Calu3 (cell line): ENCODE measurements around the gene RPA1. TPM values are rescaled to one million over a fixed set of nuclear protein-coding genes. Genes with fewer than 3 reads are reported as not detected.

Source experiments
- BruUV-seq: library from RNA; stranded (reverse); fragments of 400-500 nt; replicated peaks from 2 replicates; lab custom pipeline; 2021; lab: Mats Ljungman, UMichigan
- CTCF ChIA-PET: fragments of 300-600 bp; sonication (Branson Sonifier 250); formaldehyde crosslinking; loops from one replicate; lab custom pipeline; 2022; ENCODE audit warnings: antibody characterized with exemption; lab: Charles Lee
- DNase-seq: peaks from one replicate; pipeline ENCODE4 v3.0.0; 2022
- H3K27ac Mint-ChIP-seq: one replicate; pipeline ENCODE4 v1.8.0; 2022; ENCODE audit warnings: mixed read lengths; ENCODE audit not compliant: unreplicated experiment
- H3K27me3 Mint-ChIP-seq: one replicate; pipeline ENCODE4 v1.8.0; 2022; ENCODE audit warnings: mixed read lengths; ENCODE audit not compliant: unreplicated experiment
- H3K36me3 Mint-ChIP-seq: one replicate; pipeline ENCODE4 v1.8.0; 2022; ENCODE audit warnings: mild to moderate bottlenecking, moderate library complexity, mixed read lengths; ENCODE audit not compliant: insufficient read depth, unreplicated experiment
- H3K4me1 Mint-ChIP-seq: one replicate; pipeline ENCODE4 v1.8.0; 2022; ENCODE audit warnings: mild to moderate bottlenecking, low read depth, mixed read lengths; ENCODE audit not compliant: unreplicated experiment
- H3K4me3 Mint-ChIP-seq: one replicate; pipeline ENCODE4 v1.8.0; 2022; ENCODE audit warnings: mild to moderate bottlenecking, low read depth, moderate library complexity, mixed read lengths; ENCODE audit not compliant: unreplicated experiment
- H3K9me3 Mint-ChIP-seq: one replicate; pipeline ENCODE4 v1.8.0; 2022; ENCODE audit warnings: low read depth, mixed read lengths; ENCODE audit not compliant: unreplicated experiment
- intact Hi-C: fragments of 100-400 bp; cut with micrococcal nuclease; formaldehyde crosslinking; loops from one replicate; pipeline ENCODE4 v1.10.0; 2022; ENCODE audit not compliant: unreplicated experiment
- total RNA-seq: library from RNA; stranded (reverse); gene quantifications from 2 replicates; pipeline ENCODE4 v1.2.3, GENCODE V29; 2022
- TF ChIP-seq, protein P1 (sequence below): fragments of 200-600 bp; IDR thresholded peaks from one replicate; pipeline ENCODE4 v1.8.0; 2022; ENCODE audit warnings: antibody characterized with exemption; ENCODE audit not compliant: unreplicated experiment

RPA1 gene
- total RNA-seq, 1 experiment from 2014 or later = 87.5 TPM

DNA sequence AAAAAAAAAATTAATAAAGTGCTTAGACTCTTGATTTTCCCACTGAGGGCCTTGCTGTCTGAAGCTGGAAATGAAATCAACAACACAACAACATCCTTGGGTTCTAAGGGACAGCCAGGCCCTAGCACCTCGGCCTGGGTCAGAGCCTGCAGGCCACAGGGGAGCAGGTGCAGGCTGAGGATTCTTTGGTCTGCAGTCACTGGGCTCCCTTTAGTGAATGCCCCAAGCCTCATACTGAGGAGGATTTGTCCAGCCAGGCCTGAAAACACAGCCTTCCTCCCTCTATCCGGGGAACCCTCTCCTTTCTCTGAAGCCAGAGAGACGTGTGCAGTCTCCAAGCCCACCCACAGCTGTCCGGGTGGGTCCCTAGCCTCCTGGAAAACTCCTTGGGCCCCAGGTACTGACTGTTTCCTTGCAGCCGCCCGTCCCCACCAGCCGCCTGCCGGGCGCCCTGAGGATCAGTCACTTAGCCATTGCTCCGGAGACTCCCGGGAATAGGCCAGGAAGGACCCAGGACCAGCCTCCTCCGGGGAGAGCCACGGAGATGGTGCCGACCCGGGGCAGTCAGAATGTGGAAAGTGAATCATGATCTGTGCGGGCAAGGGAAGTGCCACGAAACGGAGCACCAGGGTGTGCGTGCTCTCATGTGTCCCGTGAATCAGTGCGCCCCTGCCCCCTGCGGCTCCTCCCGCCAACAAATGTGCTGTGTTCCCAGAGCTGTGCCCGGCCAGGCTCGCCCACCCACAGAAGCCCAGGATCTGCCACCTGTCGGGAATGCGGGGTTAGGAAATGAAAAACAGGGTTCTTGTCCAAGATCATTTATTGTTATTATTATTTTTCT lies 104.3 kb downstream of the RPA1 start:
- no peaks in the 10 kb centered on the region for H3K9me3 Mint-ChIP-seq
- CTCF ChIA-PET = no interaction called here
- TF ChIP-seq, protein P1, sequence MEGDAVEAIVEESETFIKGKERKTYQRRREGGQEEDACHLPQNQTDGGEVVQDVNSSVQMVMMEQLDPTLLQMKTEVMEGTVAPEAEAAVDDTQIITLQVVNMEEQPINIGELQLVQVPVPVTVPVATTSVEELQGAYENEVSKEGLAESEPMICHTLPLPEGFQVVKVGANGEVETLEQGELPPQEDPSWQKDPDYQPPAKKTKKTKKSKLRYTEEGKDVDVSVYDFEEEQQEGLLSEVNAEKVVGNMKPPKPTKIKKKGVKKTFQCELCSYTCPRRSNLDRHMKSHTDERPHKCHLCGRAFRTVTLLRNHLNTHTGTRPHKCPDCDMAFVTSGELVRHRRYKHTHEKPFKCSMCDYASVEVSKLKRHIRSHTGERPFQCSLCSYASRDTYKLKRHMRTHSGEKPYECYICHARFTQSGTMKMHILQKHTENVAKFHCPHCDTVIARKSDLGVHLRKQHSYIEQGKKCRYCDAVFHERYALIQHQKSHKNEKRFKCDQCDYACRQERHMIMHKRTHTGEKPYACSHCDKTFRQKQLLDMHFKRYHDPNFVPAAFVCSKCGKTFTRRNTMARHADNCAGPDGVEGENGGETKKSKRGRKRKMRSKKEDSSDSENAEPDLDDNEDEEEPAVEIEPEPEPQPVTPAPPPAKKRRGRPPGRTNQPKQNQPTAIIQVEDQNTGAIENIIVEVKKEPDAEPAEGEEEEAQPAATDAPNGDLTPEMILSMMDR = no peak
- no peak overlapping the region for H3K4me3 Mint-ChIP-seq
- DNase-seq = no peak
- H3K36me3 Mint-ChIP-seq = no peaks in the 10 kb centered on the region
- no TSS peak for BruUV-seq
- peaks cover 67% of the 10 kb centered on the region for H3K27me3 Mint-ChIP-seq
- intact Hi-C loops = no loop called here
- H3K4me1 Mint-ChIP-seq = no peaks in the 10 kb centered on the region
- no peak overlapping the region for H3K27ac Mint-ChIP-seq

DNA sequence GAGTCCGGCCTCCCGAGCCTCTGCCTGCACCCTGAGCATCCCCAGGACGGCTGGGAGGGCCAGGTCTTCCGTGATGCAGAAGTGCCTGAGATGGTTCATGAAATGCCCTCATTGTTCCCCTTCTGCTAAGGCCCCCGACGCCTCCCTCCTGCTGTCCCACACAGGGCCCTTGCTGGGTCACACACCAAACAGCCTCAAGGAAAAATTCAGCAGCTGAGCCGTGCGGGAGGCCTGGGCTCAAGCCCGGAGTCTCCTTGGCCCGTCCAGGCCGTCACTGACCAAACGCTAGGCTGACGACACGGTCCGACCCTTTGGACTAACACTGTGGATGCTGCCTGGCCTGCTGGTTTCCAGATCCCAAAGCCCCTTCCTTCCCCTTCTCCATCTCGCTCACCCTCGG lies 105.1 kb downstream of the RPA1 start:
- BruUV-seq = no TSS peak
- CTCF ChIA-PET = no interaction called here

DNA sequence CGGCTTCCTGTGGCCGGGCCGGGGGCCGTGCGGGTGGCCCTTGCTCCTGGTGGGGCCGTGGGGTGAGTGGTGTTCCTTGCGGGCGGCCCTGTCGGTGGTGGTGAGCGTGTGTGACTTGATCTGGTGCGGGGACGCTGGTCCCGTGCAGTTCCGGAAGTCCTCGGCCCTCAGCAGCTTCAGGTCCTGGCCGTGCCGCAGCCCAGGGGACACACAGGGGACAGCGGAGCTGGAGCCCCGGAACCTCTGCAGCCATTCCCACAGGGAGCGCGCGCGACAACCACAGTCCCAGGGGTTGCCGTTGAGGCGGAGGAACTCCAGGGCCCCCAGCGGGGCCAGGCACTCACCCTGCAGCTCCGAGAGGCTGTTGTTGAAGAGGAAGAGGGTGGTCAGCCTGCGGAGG lies 107.0 kb downstream of the RPA1 start:
- CTCF ChIA-PET = no interaction called here
- H3K36me3 Mint-ChIP-seq = no peaks in the 10 kb centered on the region
- no peaks in the 10 kb centered on the region for H3K4me1 Mint-ChIP-seq
- intact Hi-C loops = no loop called here
- no peak overlapping the region for H3K4me3 Mint-ChIP-seq
- no peak for DNase-seq
- no TSS peak for BruUV-seq
- TF ChIP-seq, protein P1 = no peak
- H3K27ac Mint-ChIP-seq = no peak overlapping the region
- H3K27me3 Mint-ChIP-seq = peaks cover 53% of the 10 kb centered on the region
- H3K9me3 Mint-ChIP-seq = no peaks in the 10 kb centered on the region

More for the DNA sequence above, 105.1 kb downstream of the RPA1 start:
- H3K27me3 Mint-ChIP-seq = peaks cover 59% of the 10 kb centered on the region
- no peaks in the 10 kb centered on the region for H3K9me3 Mint-ChIP-seq
- no peaks in the 10 kb centered on the region for H3K4me1 Mint-ChIP-seq
- intact Hi-C loops = no loop called here
- H3K4me3 Mint-ChIP-seq = no peak overlapping the region
- no peak overlapping the region for H3K27ac Mint-ChIP-seq
- TF ChIP-seq, protein P1 = no peak
- H3K36me3 Mint-ChIP-seq = no peaks in the 10 kb centered on the region
- DNase-seq = no peak

DNA sequence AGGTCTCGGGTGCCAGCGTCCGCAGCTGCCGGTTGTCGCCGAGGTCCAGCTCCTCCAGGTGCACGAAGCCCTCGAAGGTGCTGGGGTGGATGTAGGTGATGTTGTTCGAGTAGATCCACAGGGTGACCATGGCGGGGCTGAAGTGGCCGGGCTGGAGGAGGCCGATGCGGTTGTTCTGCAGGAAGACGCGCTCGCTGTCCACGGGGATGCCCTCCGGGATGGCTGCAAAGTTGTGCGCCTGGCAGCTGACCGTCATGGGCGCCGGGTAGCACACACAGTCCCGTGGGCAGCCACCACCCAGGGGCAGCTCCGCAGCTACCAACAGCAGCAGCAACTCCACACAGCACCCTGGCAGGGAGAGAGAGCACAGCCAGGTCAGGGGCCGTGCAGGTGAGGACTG lies 107.7 kb downstream of the RPA1 start:
- H3K4me1 Mint-ChIP-seq = no peaks in the 10 kb centered on the region
- H3K27ac Mint-ChIP-seq = no peak overlapping the region
- DNase-seq = no peak
- intact Hi-C loops = no loop called here
- CTCF ChIA-PET = no interaction called here
- peaks cover 46% of the 10 kb centered on the region for H3K27me3 Mint-ChIP-seq
- H3K9me3 Mint-ChIP-seq = no peaks in the 10 kb centered on the region
- TF ChIP-seq, protein P1 = no peak
- BruUV-seq = no TSS peak
- H3K4me3 Mint-ChIP-seq = no peak overlapping the region
- H3K36me3 Mint-ChIP-seq = no peaks in the 10 kb centered on the region
